ENCODE results near the gene NYNRIN. TPM values are rescaled to one million over a fixed set of nuclear protein-coding genes. Genes with fewer than 3 reads are reported as not detected.

NYNRIN gene
- total RNA-seq, 1 donor from 2014 or later, result 15.5 TPM

DNA sequence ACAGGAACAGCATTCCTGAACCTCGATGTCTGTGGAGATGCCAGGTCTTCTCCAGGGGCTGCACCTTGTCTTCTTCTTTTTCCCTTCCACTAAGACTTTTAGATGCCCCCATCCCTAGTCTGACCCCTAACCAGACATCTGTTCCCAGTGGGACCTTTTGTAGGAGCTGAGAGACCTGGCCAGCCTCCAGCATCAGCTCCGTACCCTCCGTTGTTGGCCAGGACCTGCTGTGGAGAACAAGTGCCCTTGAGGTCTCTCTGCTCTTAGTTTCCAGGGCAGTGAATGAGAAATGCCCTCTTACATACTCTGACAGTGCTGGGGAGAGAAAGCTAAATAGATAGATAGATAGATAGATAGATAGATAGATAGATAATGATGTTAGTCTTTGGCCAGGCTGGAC, 60.5 kb downstream of the NYNRIN start:
- Mint-ChIP-seq H3K4me3 (no peak overlapping the region), H3K36me3 (peaks cover 7% of the 10 kb centered on the region), H3K4me1 (no peaks in the 10 kb centered on the region), H3K9me3 (peaks cover 4% of the 10 kb centered on the region), H3K27me3 (ENCODE audit: insufficient read depth, low read depth) (no peaks in the 10 kb centered on the region), H3K27ac (no peak overlapping the region)
- DNase-seq (ENCODE audit: low spot score), result no peak
- no peak overlapping the region for H2AFZ ChIP-seq (replicated peaks)
- no peak overlapping the region for H3K27ac ChIP-seq
- no peaks in the 10 kb centered on the region for H3F3A ChIP-seq (ENCODE audit: low read depth)
- no peak for TF ChIP-seq EZH2 (IDR thresholded peaks at IDR 0.05)
- no peak for TF ChIP-seq EZH2phosphoT487 (IDR thresholded peaks at IDR 0.05)
- TF ChIP-seq, protein P1, sequence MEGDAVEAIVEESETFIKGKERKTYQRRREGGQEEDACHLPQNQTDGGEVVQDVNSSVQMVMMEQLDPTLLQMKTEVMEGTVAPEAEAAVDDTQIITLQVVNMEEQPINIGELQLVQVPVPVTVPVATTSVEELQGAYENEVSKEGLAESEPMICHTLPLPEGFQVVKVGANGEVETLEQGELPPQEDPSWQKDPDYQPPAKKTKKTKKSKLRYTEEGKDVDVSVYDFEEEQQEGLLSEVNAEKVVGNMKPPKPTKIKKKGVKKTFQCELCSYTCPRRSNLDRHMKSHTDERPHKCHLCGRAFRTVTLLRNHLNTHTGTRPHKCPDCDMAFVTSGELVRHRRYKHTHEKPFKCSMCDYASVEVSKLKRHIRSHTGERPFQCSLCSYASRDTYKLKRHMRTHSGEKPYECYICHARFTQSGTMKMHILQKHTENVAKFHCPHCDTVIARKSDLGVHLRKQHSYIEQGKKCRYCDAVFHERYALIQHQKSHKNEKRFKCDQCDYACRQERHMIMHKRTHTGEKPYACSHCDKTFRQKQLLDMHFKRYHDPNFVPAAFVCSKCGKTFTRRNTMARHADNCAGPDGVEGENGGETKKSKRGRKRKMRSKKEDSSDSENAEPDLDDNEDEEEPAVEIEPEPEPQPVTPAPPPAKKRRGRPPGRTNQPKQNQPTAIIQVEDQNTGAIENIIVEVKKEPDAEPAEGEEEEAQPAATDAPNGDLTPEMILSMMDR (IDR thresholded peaks at IDR 0.05), result no peak
- H4K20me1 ChIP-seq (ENCODE audit: low read depth), result no peaks in the 10 kb centered on the region
- H3K4me1 ChIP-seq, result no peaks in the 10 kb centered on the region
- H3K9me3 ChIP-seq (ENCODE audit: low read depth), result peaks cover 6% of the 10 kb centered on the region
- H3K4me3 ChIP-seq, result no peak overlapping the region
- no peaks in the 10 kb centered on the region for H3K36me3 ChIP-seq
- no peaks in the 10 kb centered on the region for H3K79me2 ChIP-seq (ENCODE audit: low read depth)
- no peak overlapping the region for H3K9ac ChIP-seq
- H3K27me3 ChIP-seq, result no peaks in the 10 kb centered on the region
- no peak overlapping the region for H3K4me2 ChIP-seq

DNA sequence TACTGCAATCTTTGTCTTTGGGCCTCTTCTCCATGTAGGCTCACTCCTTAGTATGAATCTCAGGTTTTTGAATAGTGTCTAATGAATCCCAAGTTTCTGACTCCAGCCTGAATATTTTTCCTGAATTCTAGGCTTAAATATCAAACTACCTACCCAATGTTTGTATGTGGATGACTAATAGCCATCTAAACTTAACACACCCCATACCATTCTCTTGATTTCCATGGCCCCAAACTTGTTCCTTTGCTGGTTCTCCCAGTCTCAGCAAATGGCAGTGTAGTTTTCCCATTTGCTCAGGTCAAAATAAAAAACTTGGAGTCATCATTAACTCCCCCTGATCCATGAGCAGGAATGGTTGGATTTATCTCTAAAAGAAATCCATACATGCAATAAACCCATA, 62.5 kb downstream of the NYNRIN start:
- DNase-seq (ENCODE audit: low spot score), result no peak
- Mint-ChIP-seq H3K27ac (no peak overlapping the region), H3K4me3 (no peak overlapping the region), H3K4me1 (no peaks in the 10 kb centered on the region), H3K27me3 (ENCODE audit: insufficient read depth, low read depth) (no peaks in the 10 kb centered on the region), H3K36me3 (peaks cover 3% of the 10 kb centered on the region), H3K9me3 (no peaks in the 10 kb centered on the region)
- Histone ChIP-seq H3K4me1 (no peaks in the 10 kb centered on the region), H3K79me2 (ENCODE audit: low read depth) (no peaks in the 10 kb centered on the region), H3F3A (ENCODE audit: low read depth) (no peaks in the 10 kb centered on the region), H3K36me3 (no peaks in the 10 kb centered on the region), H3K4me3 (no peak overlapping the region), H3K9ac (no peak overlapping the region), H4K20me1 (ENCODE audit: low read depth) (no peaks in the 10 kb centered on the region), H2AFZ (replicated peaks) (no peak overlapping the region), H3K4me2 (no peak overlapping the region), H3K27me3 (no peaks in the 10 kb centered on the region), H3K27ac (no peak overlapping the region), H3K9me3 (ENCODE audit: low read depth) (no peaks in the 10 kb centered on the region)
- TF ChIP-seq EZH2 (IDR thresholded peaks at IDR 0.05) (no peak), EZH2phosphoT487 (IDR thresholded peaks at IDR 0.05) (no peak)
- TF ChIP-seq, protein P1 (IDR thresholded peaks at IDR 0.05), result no peak

DNA sequence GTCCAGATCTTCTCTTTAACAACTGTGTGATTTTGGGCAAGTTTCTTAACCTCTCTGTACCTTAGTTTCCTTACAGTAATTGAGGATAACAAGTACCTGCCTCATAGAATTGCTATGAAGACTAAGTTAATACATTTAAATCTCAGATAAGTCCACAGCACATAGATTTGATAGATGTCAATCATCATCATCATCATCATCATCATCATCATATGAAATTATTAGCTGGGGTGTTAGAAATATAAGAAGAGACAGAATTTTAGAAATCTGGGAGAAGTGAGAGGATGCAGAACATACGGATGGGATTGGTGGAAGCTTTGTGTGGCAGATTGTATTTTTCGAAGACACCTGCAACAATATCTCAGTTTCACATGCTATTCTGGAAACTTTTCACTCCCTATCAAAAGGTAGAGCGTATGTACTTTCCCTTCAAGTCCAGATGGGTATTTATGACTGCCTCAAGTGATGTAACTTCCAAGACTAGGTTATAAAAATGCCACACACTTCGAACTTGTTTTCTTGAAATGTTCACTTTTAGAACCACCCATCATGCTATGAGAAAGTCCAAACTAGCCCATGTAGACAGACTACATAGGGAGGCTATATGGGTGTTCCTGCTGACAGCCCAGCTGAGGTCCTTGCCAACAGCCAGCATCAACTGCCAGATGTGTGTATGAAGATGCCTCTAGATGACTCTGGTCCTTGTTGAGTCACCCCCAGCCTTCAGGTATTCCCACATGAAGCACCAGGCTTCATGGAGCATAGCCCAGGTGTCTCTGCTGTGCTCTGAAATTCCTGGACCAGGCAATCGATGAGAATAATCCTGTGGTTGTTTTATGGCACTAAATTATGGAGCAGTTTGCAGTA, 64.4 kb downstream of the NYNRIN start:
- Mint-ChIP-seq H3K27ac (no peak overlapping the region), H3K4me1 (no peaks in the 10 kb centered on the region), H3K27me3 (ENCODE audit: insufficient read depth, low read depth) (no peaks in the 10 kb centered on the region), H3K9me3 (no peaks in the 10 kb centered on the region), H3K36me3 (no peaks in the 10 kb centered on the region), H3K4me3 (no peak overlapping the region)
- no peak overlapping the region for H3K9ac ChIP-seq
- H3K27me3 ChIP-seq, result no peaks in the 10 kb centered on the region
- H3K4me3 ChIP-seq, result no peak overlapping the region
- H3K27ac ChIP-seq, result no peak overlapping the region
- H3K4me2 ChIP-seq, result no peak overlapping the region
- H3K79me2 ChIP-seq (ENCODE audit: low read depth), result no peaks in the 10 kb centered on the region
- H3K36me3 ChIP-seq, result no peaks in the 10 kb centered on the region
- H3K4me1 ChIP-seq, result no peaks in the 10 kb centered on the region
- no peaks in the 10 kb centered on the region for H3K9me3 ChIP-seq (ENCODE audit: low read depth)
- no peak overlapping the region for H2AFZ ChIP-seq (replicated peaks)
- TF ChIP-seq, protein P1 (IDR thresholded peaks at IDR 0.05), result no peak
- TF ChIP-seq EZH2phosphoT487 (IDR thresholded peaks at IDR 0.05), result no peak
- no peak for TF ChIP-seq EZH2 (IDR thresholded peaks at IDR 0.05)
- DNase-seq (ENCODE audit: low spot score), result no peak
- no peaks in the 10 kb centered on the region for H3F3A ChIP-seq (ENCODE audit: low read depth)
- no peaks in the 10 kb centered on the region for H4K20me1 ChIP-seq (ENCODE audit: low read depth)
